ENCODE measurements around the gene OPRM1.
"Not testable (repeated sequence)": the region's sequence is repeated elsewhere in the genome, so short reads cannot be mapped to it uniquely, and the experiment has no call there.

The OPRM1 gene

GRCh38 chr6:154071711-154072110 lies 32.7 kb downstream of the OPRM1 start:
- TF ChIP-seq CTCF (IDR thresholded peaks at IDR 0.05) = no peak
- Histone ChIP-seq H3K4me1 (no peaks in the 10 kb centered on the region), H3K27me3 (ENCODE audit: control insufficient read depth, insufficient read depth, low read length) (no peaks in the 10 kb centered on the region), H3K9ac (no peak overlapping the region), H3K27ac (no peak overlapping the region), H3K4me2 (ENCODE audit: low read length) (no peak overlapping the region), H3K9me3 (ENCODE audit: control insufficient read depth, low read length) (no peaks in the 10 kb centered on the region), H3K36me3 (ENCODE audit: control insufficient read depth, insufficient read depth, low read length) (no peaks in the 10 kb centered on the region), H3K79me2 (no peaks in the 10 kb centered on the region), H3K4me3 (ENCODE audit: low read depth, low read length) (no peak overlapping the region), H2AFZ (no peak overlapping the region)

- not testable (repeated sequence) for H3K4me1 ChIP-seq; H3K36me3 ChIP-seq (ENCODE audit: control insufficient read depth, insufficient read depth, low read length); H3K9ac ChIP-seq; H3K27me3 ChIP-seq (ENCODE audit: control insufficient read depth, insufficient read depth, low read length); H2AFZ ChIP-seq; H3K4me2 ChIP-seq (ENCODE audit: low read length); H3K9me3 ChIP-seq (ENCODE audit: control insufficient read depth, low read length); H3K4me3 ChIP-seq (ENCODE audit: low read depth, low read length); H3K79me2 ChIP-seq; H3K27ac ChIP-seq
Observed at GRCh38 chr6:154078596-154078995, 39.6 kb downstream of the OPRM1 start.

- no peak for TF ChIP-seq CTCF (IDR thresholded peaks at IDR 0.05)
- Histone ChIP-seq H3K9me3 (ENCODE audit: control insufficient read depth, low read length) (no peaks in the 10 kb centered on the region), H3K27ac (no peak overlapping the region), H3K27me3 (ENCODE audit: control insufficient read depth, insufficient read depth, low read length) (no peaks in the 10 kb centered on the region), H3K4me2 (ENCODE audit: low read length) (no peak overlapping the region), H3K4me1 (no peaks in the 10 kb centered on the region), H2AFZ (no peak overlapping the region), H3K79me2 (no peaks in the 10 kb centered on the region), H3K36me3 (ENCODE audit: control insufficient read depth, insufficient read depth, low read length) (no peaks in the 10 kb centered on the region), H3K9ac (no peak overlapping the region), H3K4me3 (ENCODE audit: low read depth, low read length) (no peak overlapping the region)
Observed at GRCh38 chr6:154080461-154081189, 41.6 kb downstream of the OPRM1 start.

DNA sequence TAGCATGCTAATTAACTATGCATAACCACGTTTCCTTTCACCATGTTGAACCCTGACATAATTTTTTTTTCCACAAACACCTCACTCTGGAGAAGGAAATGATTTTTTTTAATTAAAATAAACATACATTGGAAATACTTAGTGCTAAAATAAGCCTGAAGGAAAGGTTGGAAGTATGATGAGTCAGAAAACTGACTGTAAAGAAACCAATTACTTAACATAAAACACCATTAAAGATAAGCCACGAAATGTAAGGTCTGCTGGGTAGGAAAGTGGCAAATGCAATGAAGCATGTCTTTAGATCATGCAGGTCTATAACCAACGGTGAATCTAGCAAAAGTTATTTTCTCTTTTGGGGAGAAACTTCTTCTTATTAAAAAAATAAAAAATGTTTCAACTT lies 47.5 kb downstream of the OPRM1 start:
- no peak overlapping the region for H3K27ac ChIP-seq
- no peaks in the 10 kb centered on the region for H3K27me3 ChIP-seq (ENCODE audit: control insufficient read depth, insufficient read depth, low read length)
- no peaks in the 10 kb centered on the region for H3K9me3 ChIP-seq (ENCODE audit: control insufficient read depth, low read length)
- no peaks in the 10 kb centered on the region for H3K4me1 ChIP-seq
- H3K4me2 ChIP-seq (ENCODE audit: low read length) = no peak overlapping the region
- no peaks in the 10 kb centered on the region for H3K36me3 ChIP-seq (ENCODE audit: control insufficient read depth, insufficient read depth, low read length)
- H2AFZ ChIP-seq = no peak overlapping the region
- H3K9ac ChIP-seq = no peak overlapping the region
- H3K4me3 ChIP-seq (ENCODE audit: low read depth, low read length) = no peak overlapping the region
- H3K79me2 ChIP-seq = no peaks in the 10 kb centered on the region
- no peak for TF ChIP-seq CTCF (IDR thresholded peaks at IDR 0.05)

GRCh38 chr6:154092326-154092962 lies 53.4 kb downstream of the OPRM1 start:
- H3K27ac ChIP-seq = no peak overlapping the region
- H3K4me2 ChIP-seq (ENCODE audit: low read length) = no peak overlapping the region
- no peaks in the 10 kb centered on the region for H3K4me1 ChIP-seq
- H3K27me3 ChIP-seq (ENCODE audit: control insufficient read depth, insufficient read depth, low read length) = no peaks in the 10 kb centered on the region
- H3K9ac ChIP-seq = no peak overlapping the region
- H3K9me3 ChIP-seq (ENCODE audit: control insufficient read depth, low read length) = no peaks in the 10 kb centered on the region
- no peaks in the 10 kb centered on the region for H3K79me2 ChIP-seq
- no peak overlapping the region for H3K4me3 ChIP-seq (ENCODE audit: low read depth, low read length)
- no peak overlapping the region for H2AFZ ChIP-seq
- no peaks in the 10 kb centered on the region for H3K36me3 ChIP-seq (ENCODE audit: control insufficient read depth, insufficient read depth, low read length)
- no peak for TF ChIP-seq CTCF (IDR thresholded peaks at IDR 0.05)
